GM12878 (cell line): ENCODE measurements around the gene UQCRC1. TPM values are rescaled to one million over a fixed set of nuclear protein-coding genes. Genes with fewer than 3 reads are reported as not detected.

Source experiments
- ATAC-seq: fragments of 200-7000 bp; cut with Tn5 transposase; 3 replicates; pipeline ENCODE4 v1.9.1; 2020; ENCODE audit warnings: mild to moderate bottlenecking, moderate library complexity
- BruUV-seq: library from RNA; stranded (reverse); fragments of 400-500 nt; replicated peaks from 2 replicates; lab custom pipeline; 2021; lab: Mats Ljungman, UMichigan
- CTCF ChIA-PET: fragments of 300-600 bp; sonication (Branson Sonifier 250); formaldehyde crosslinking; extraction: SDS; loops from one replicate; lab custom pipeline; 2021; ENCODE audit warnings: inconsistent platforms; lab: Yijun Ruan, JAX
- POLR2A ChIA-PET: fragments of 350-600 bp; formaldehyde crosslinking; extraction: SDS; loops from one replicate; lab custom pipeline; 2021; ENCODE audit warnings: inconsistent platforms; lab: Charles Lee
- RAD21 ChIA-PET: fragments of 300-600 bp; sonication (Branson Sonifier 250); formaldehyde crosslinking; loops from one replicate; lab custom pipeline; 2023; ENCODE audit warnings: antibody characterized with exemption; ENCODE audit not compliant: unreplicated experiment; lab: Charles Lee
- SMC1A ChIA-PET: fragments of 300-600 bp; sonication (Branson Sonifier 250); formaldehyde crosslinking; loops from one replicate; lab custom pipeline; 2023; ENCODE audit not compliant: unreplicated experiment, uncharacterized antibody; lab: Charles Lee
- DNase-seq: peaks from one replicate; pipeline ENCODE4 v3.0.0-alpha.2; 2011; ENCODE audit warnings: low read depth, low spot score
- FAIRE-seq: peaks from 3 replicates; lab custom pipeline; 2011; peaks lifted over from hg19 to GRCh38; lab: Jason Lieb, UNC
- H2AFZ ChIP-seq: 2 replicates; pipeline ENCODE4 v1.6.0; 2011; ENCODE audit warnings: low read depth, low read length, control low read depth; ENCODE audit not compliant: control insufficient read depth
- H3K27ac ChIP-seq: 2 replicates; pipeline ENCODE4 v1.5.1; 2011; ENCODE audit warnings: control low read depth; ENCODE audit not compliant: control insufficient read depth, insufficient read depth
- H3K27me3 ChIP-seq, 2 experiments: replicated peaks in 1 of 2; 2 replicates each; pipeline versions ENCODE4 v1.6.0 to v1.6.1; 2011; ENCODE audit warnings: low read length in 1 of 2; ENCODE audit not compliant: control insufficient read depth in 2 of 2, insufficient read depth in 2 of 2
- H3K36me3 ChIP-seq, 2 experiments: 2 replicates each; pipeline ENCODE4 v1.5.1; 2011; ENCODE audit warnings: low read length in 1 of 2; ENCODE audit not compliant: control insufficient read depth in 2 of 2, insufficient read depth in 2 of 2
- H3K4me1 ChIP-seq: 2 replicates; pipeline ENCODE4 v1.6.1; 2011; ENCODE audit warnings: mild to moderate bottlenecking, low read length, moderate library complexity, mixed read lengths; ENCODE audit not compliant: control insufficient read depth, insufficient read depth
- H3K4me2 ChIP-seq: 2 replicates; pipeline ENCODE4 v1.6.0; 2011; ENCODE audit warnings: control low read depth; ENCODE audit not compliant: control insufficient read depth, insufficient read depth
- H3K4me3 ChIP-seq: fragments of 200-600 bp; sonication (generic); 2 replicates; pipeline ENCODE4 v1.5.1; 2016
- H3K79me2 ChIP-seq: 2 replicates; pipeline ENCODE4 v1.6.0; 2011; ENCODE audit warnings: low read length; ENCODE audit not compliant: control insufficient read depth, insufficient read depth
- H3K9ac ChIP-seq: 2 replicates; pipeline ENCODE4 v1.8.0; 2011; ENCODE audit warnings: low read length, control low read depth, mixed read lengths; ENCODE audit not compliant: control insufficient read depth, insufficient read depth
- H3K9me3 ChIP-seq: replicated peaks from 3 replicates; pipeline ENCODE4 v1.5.1; 2011; ENCODE audit warnings: mild to moderate bottlenecking, low read length; ENCODE audit not compliant: control insufficient read depth, insufficient read depth
- H4K20me1 ChIP-seq: 2 replicates; pipeline ENCODE4 v1.6.0; 2011; ENCODE audit not compliant: control insufficient read depth, insufficient read depth
- BCL3 ChIP-seq: IDR thresholded peaks from 2 replicates; pipeline ENCODE4 v1.6.1; 2011; ENCODE audit warnings: borderline replicate concordance, low read depth, mild to moderate bottlenecking, moderate library complexity, low read length; ENCODE audit not compliant: insufficient read depth, poor library complexity, severe bottlenecking
- CREB1 ChIP-seq: IDR thresholded peaks from 2 replicates; pipeline ENCODE4 v1.6.1; 2012; ENCODE audit warnings: low read depth, mild to moderate bottlenecking, inconsistent platforms
- EED ChIP-seq: sonication (generic); IDR thresholded peaks from 2 replicates; pipeline ENCODE4 v1.6.1; 2016; ENCODE audit warnings: antibody characterized with exemption, low read depth
- ETV6 ChIP-seq, 2 experiments: fragments of 450-650 bp in 1 of 2; IDR thresholded peaks in 1 of 2; conservative IDR thresholded peaks in 1 of 2; 2 replicates each; pipeline ENCODE4 v1.6.1; 2014; ENCODE audit warnings: antibody characterized with exemption in 1 of 2, borderline replicate concordance in 1 of 2, low read depth in 1 of 2, mild to moderate bottlenecking in 1 of 2, moderate library complexity in 1 of 2
- GATAD2B ChIP-seq: fragments of 450-650 bp; conservative IDR thresholded peaks from 2 replicates; pipeline ENCODE4 v1.6.1; 2017; ENCODE audit warnings: low read depth, mild to moderate bottlenecking, moderate library complexity
- IRF4 ChIP-seq: IDR thresholded peaks from 2 replicates; pipeline ENCODE4 v1.6.1; 2011; ENCODE audit warnings: low read depth, low read length
- MTA3 ChIP-seq: IDR thresholded peaks from 2 replicates; pipeline ENCODE4 v1.6.1; 2012; ENCODE audit warnings: low read length, inconsistent platforms, borderline replicate concordance
- NBN ChIP-seq: fragments of 450-650 bp; IDR thresholded peaks from 2 replicates; pipeline ENCODE4 v1.6.1; 2016
- RFX5 ChIP-seq: IDR thresholded peaks from 2 replicates; pipeline ENCODE4 v1.6.1; 2011; ENCODE audit warnings: low read depth, low read length, improper control_type of control experiment
- SIX5 ChIP-seq: IDR thresholded peaks from 2 replicates; pipeline ENCODE4 v1.6.1; 2011; ENCODE audit warnings: mild to moderate bottlenecking, low read depth, low read length, moderate library complexity; ENCODE audit not compliant: severe bottlenecking
- TARDBP ChIP-seq: IDR thresholded peaks from 2 replicates; pipeline ENCODE4 v1.6.1; 2016; ENCODE audit warnings: borderline replicate concordance
- YY1 ChIP-seq: IDR thresholded peaks from 2 replicates; pipeline ENCODE4 v1.6.1; 2011; ENCODE audit warnings: low read depth, mild to moderate bottlenecking, low read length
- ZBTB4 ChIP-seq: fragments of 450-650 bp; formaldehyde crosslinking; IDR thresholded peaks from 2 replicates; pipeline ENCODE4 v1.4.0; 2022; ENCODE audit warnings: mild to moderate bottlenecking, moderate library complexity
- ZBTB40 ChIP-seq: fragments of 450-650 bp; IDR thresholded peaks from 2 replicates; pipeline ENCODE4 v1.6.1; 2016; ENCODE audit warnings: mild to moderate bottlenecking, moderate library complexity, borderline replicate concordance
- WGBS: methylation state at CpG from one replicate; pipeline ENCODE4 v1.1.6; 2016; ENCODE audit warnings: low lambda C conversion rate; ENCODE audit not compliant: insufficient replicate concordance, insufficient coverage; ENCODE audit errors: missing lambda C conversion rate; 5-methylcytosine and 5-hydroxymethylcytosine counted together
- in situ Hi-C: fragments of 300-500 bp; cut with MboI; formaldehyde crosslinking; loops from 9 replicates; pipeline ENCODE4 v1.14.3; 2018; ENCODE audit warnings: mixed read lengths
- intact Hi-C: fragments of 100-400 bp; cut with micrococcal nuclease; formaldehyde crosslinking; loops from one replicate; pipeline ENCODE4 v1.14.2; 2022; ENCODE audit not compliant: unreplicated experiment
- polyA plus RNA-seq, 11 experiments: library from polyadenylated mRNA; depleted of rRNA in 4 of 11; unstranded in 6 of 11; stranded (reverse) in 5 of 11; fragments of >200 nt; fragmentation: Nextera tagmentation in 4 of 11; fragmentation: Illumina TruSeq in 1 of 11; extraction: Ambion mirVana in 4 of 11; extraction: Trizol in 1 of 11; gene quantifications; 1 replicate in 1 of 11; 2 replicates in 10 of 11; pipeline versions ENCODE4 v1.2.1 to v1.2.3, GENCODE V29; 2011 to 2016; ENCODE audit warnings: inconsistent platforms in 2 of 11, missing spikeins in 2 of 11, low read depth in 1 of 11
- total RNA-seq, 4 experiments: library from RNA; depleted of rRNA in 3 of 4; stranded (reverse); fragments of >200 nt in 3 of 4; fragmentation: Illumina TruSeq in 1 of 4; extraction: Trizol in 1 of 4; gene quantifications; 2 replicates each; pipeline versions ENCODE4 v1.2.1 to v1.2.3, GENCODE V29; 2013 to 2021

Gene UQCRC1
- total and polyA plus RNA-seq, 10 of the 15 experiments (the other 5 are each of a cell fraction or from before 2014, with no cell fraction given): 116 to 426 (median 228) TPM

GRCh38 chr3:48584836-48585235 lies 24.6 kb downstream of the UQCRC1 start (continued):
- TF ChIP-seq TARDBP (no peak), RFX5 (no peak), MTA3 (no peak), NBN (no peak), SIX5 (no peak), GATAD2B (no peak), EED (no peak), BCL3 (no peak), YY1 (no peak)
- TF ChIP-seq, all 136 proteins: peak for 0

GRCh38 chr3:48581621-48582481 lies 27.6 kb downstream of the UQCRC1 start:
- no peak overlapping the region for H3K9ac ChIP-seq
- ChIA-PET SMC1A (no interaction called here), RAD21 (no interaction called here), CTCF (interaction anchor here (0.6 kb wide), 1 partner anchor 759 kb away, joined by 4 read pairs; no protein-coding TSS in a partner anchor), POLR2A (no interaction called here)
- H3K4me3 ChIP-seq: no peak overlapping the region
- FAIRE-seq (no peak), DNase-seq (no peak), ATAC-seq (no peak)
- H3K36me3 ChIP-seq: no peaks in the 10 kb centered on the region
- no peaks in the 10 kb centered on the region for H3K4me1 ChIP-seq
- 39% methylated on average over 14 of the region's 14 CpGs for WGBS
- in situ Hi-C loops (no loop called here), intact Hi-C loops (no loop called here)
- H3K27ac ChIP-seq: no peak overlapping the region
- no peaks in the 10 kb centered on the region for H3K79me2 ChIP-seq
- no peaks in the 10 kb centered on the region for H4K20me1 ChIP-seq
- H2AFZ ChIP-seq: no peak overlapping the region
- no peaks in the 10 kb centered on the region; a peak in 1 of 4 replicates for H3K27me3 ChIP-seq
- no TSS peak for BruUV-seq
- no peaks in the 10 kb centered on the region for H3K9me3 ChIP-seq
- H3K4me2 ChIP-seq: no peak overlapping the region
- TF ChIP-seq ZBTB40 (no peak), ETV6 (conservative IDR thresholded peaks at IDR 0.05 in 1 of 2, IDR thresholded peaks at IDR 0.05 in 1 of 2; ENCODE audit: borderline replicate concordance in 1 of 2, low read depth in 1 of 2) (no peak), IRF4 (no peak), ZBTB4 (CRISPR knock-in tag) (no peak), CREB1 (no peak)
